HEK293 (cell line): ENCODE results near the gene LTBP1.

ENCODE experiments used
- ZBTB7A ChIP-seq: fragments of 450-650 bp; formaldehyde crosslinking; IDR thresholded peaks from 2 replicates; pipeline ENCODE4 v1.5.1; 2016; ENCODE audit warnings: low read depth, missing biosample characterization, missing genetic modification characterization
- ZNF114 ChIP-seq: fragments of 450-650 bp; formaldehyde crosslinking; IDR thresholded peaks from 2 replicates; pipeline ENCODE4 v1.5.0; 2017; ENCODE audit warnings: missing biosample characterization, missing genetic modification characterization
- ZNF16 ChIP-seq: fragments of 450-650 bp; formaldehyde crosslinking; IDR thresholded peaks from 2 replicates; pipeline ENCODE4 v1.5.1; 2016; ENCODE audit warnings: low read depth, missing biosample characterization, missing genetic modification characterization
- ZNF302 ChIP-seq: fragments of 450-650 bp; formaldehyde crosslinking; IDR thresholded peaks from 2 replicates; pipeline ENCODE4 v1.5.1; 2016; ENCODE audit warnings: missing biosample characterization, missing genetic modification characterization, low read depth
- ZNF335 ChIP-seq: fragments of 450-650 bp; formaldehyde crosslinking; conservative IDR thresholded peaks from 2 replicates; pipeline ENCODE4 v1.5.1; 2016; ENCODE audit warnings: missing biosample characterization, missing genetic modification characterization
- ZNF354C ChIP-seq: fragments of 450-650 bp; formaldehyde crosslinking; IDR thresholded peaks from 2 replicates; pipeline ENCODE4 v1.5.1; 2016; ENCODE audit warnings: missing biosample characterization, missing genetic modification characterization, low read depth, borderline replicate concordance
- ZNF473 ChIP-seq: fragments of 450-650 bp; formaldehyde crosslinking; IDR thresholded peaks from 2 replicates; pipeline ENCODE4 v1.5.1; 2017; ENCODE audit warnings: missing biosample characterization, missing genetic modification characterization
- ZNF777 ChIP-seq: fragments of 450-650 bp; formaldehyde crosslinking; IDR thresholded peaks from 2 replicates; pipeline ENCODE4 v1.5.1; 2017; ENCODE audit warnings: missing biosample characterization, missing genetic modification characterization, borderline replicate concordance
- TF ChIP-seq, protein P1 (sequence below): fragments of 450-650 bp; formaldehyde crosslinking; IDR thresholded peaks from 2 replicates; pipeline ENCODE4 v1.5.1; 2016; ENCODE audit warnings: missing biosample characterization, missing genetic modification characterization
- TF ChIP-seq, protein P2 (sequence below): fragments of 450-650 bp; formaldehyde crosslinking; IDR thresholded peaks from 2 replicates; pipeline ENCODE4 v1.5.1; 2016; ENCODE audit warnings: missing biosample characterization, missing genetic modification characterization, low read depth
- TF ChIP-seq, protein P3 (sequence below): fragments of 450-650 bp; formaldehyde crosslinking; IDR thresholded peaks from 2 replicates; pipeline ENCODE4 v1.5.1; 2016; ENCODE audit warnings: missing biosample characterization, missing genetic modification characterization
- TF ChIP-seq, protein P4 (sequence below): fragments of 450-650 bp; formaldehyde crosslinking; IDR thresholded peaks from 2 replicates; pipeline ENCODE4; 2016; ENCODE audit warnings: missing biosample characterization, missing genetic modification characterization
- TF ChIP-seq, protein P5 (sequence below): fragments of 450-650 bp; formaldehyde crosslinking; optimal IDR thresholded peaks from 2 replicates; pipeline ENCODE3; 2016; ENCODE audit warnings: missing biosample characterization, mild to moderate bottlenecking, missing genetic modification characterization

DNA sequence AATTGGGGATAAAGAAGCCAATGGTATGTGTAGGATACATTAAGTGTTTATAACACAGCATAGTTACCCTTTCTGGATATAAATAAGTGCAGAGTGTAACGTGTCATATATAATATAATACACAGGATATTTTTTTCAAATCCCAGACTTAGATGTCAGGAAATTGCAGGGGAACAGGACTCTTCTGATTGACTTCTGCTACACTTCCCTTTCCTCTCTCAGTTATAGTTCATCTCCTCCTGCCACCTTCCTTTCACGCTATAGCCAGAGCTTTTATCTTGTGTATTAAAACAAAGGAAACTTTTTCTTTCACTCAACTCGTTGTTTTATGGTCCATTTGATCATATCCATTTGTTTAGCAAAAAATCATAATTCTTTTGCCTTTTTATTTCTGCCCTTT, 371.7 kb downstream of the LTBP1 start:
- TF ChIP-seq, protein P1, sequence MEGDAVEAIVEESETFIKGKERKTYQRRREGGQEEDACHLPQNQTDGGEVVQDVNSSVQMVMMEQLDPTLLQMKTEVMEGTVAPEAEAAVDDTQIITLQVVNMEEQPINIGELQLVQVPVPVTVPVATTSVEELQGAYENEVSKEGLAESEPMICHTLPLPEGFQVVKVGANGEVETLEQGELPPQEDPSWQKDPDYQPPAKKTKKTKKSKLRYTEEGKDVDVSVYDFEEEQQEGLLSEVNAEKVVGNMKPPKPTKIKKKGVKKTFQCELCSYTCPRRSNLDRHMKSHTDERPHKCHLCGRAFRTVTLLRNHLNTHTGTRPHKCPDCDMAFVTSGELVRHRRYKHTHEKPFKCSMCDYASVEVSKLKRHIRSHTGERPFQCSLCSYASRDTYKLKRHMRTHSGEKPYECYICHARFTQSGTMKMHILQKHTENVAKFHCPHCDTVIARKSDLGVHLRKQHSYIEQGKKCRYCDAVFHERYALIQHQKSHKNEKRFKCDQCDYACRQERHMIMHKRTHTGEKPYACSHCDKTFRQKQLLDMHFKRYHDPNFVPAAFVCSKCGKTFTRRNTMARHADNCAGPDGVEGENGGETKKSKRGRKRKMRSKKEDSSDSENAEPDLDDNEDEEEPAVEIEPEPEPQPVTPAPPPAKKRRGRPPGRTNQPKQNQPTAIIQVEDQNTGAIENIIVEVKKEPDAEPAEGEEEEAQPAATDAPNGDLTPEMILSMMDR (tag by site-specific recombination): no peak
- no peak for TF ChIP-seq ZBTB7A
- TF ChIP-seq ZNF354C (tag by site-specific recombination): no peak
- TF ChIP-seq, protein P2, sequence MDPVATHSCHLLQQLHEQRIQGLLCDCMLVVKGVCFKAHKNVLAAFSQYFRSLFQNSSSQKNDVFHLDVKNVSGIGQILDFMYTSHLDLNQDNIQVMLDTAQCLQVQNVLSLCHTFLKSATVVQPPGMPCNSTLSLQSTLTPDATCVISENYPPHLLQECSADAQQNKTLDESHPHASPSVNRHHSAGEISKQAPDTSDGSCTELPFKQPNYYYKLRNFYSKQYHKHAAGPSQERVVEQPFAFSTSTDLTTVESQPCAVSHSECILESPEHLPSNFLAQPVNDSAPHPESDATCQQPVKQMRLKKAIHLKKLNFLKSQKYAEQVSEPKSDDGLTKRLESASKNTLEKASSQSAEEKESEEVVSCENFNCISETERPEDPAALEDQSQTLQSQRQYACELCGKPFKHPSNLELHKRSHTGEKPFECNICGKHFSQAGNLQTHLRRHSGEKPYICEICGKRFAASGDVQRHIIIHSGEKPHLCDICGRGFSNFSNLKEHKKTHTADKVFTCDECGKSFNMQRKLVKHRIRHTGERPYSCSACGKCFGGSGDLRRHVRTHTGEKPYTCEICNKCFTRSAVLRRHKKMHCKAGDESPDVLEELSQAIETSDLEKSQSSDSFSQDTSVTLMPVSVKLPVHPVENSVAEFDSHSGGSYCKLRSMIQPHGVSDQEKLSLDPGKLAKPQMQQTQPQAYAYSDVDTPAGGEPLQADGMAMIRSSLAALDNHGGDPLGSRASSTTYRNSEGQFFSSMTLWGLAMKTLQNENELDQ (tag by site-specific recombination): no peak
- TF ChIP-seq, protein P3, sequence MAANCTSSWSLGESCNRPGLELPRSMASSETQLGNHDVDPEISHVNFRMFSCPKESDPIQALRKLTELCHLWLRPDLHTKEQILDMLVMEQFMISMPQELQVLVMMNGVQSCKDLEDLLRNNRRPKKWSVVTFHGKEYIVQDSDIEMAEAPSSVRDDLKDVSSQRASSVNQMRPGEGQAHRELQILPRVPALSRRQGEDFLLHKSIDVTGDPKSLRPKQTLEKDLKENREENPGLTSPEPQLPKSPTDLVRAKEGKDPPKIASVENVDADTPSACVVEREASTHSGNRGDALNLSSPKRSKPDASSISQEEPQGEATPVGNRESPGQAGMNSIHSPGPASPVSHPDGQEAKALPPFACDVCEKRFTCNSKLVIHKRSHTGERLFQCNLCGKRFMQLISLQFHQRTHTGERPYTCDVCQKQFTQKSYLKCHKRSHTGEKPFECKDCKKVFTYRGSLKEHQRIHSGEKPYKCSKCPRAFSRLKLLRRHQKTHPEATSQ (tag by site-specific recombination): no peak
- no peak for TF ChIP-seq ZNF302 (tag by site-specific recombination)
- no peak for TF ChIP-seq ZNF777 (tag by site-specific recombination)
- TF ChIP-seq, protein P4, sequence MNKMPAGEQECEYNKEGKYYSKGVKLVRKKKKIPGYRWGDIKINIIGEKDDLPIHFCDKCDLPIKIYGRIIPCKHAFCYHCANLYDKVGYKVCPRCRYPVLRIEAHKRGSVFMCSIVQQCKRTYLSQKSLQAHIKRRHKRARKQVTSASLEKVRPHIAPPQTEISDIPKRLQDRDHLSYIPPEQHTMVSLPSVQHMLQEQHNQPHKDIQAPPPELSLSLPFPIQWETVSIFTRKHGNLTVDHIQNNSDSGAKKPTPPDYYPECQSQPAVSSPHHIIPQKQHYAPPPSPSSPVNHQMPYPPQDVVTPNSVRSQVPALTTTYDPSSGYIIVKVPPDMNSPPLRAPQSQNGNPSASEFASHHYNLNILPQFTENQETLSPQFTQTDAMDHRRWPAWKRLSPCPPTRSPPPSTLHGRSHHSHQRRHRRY: no peak
- no peak for TF ChIP-seq ZNF473 (tag by site-specific recombination)
- no peak for TF ChIP-seq ZNF335
- TF ChIP-seq, protein P5, sequence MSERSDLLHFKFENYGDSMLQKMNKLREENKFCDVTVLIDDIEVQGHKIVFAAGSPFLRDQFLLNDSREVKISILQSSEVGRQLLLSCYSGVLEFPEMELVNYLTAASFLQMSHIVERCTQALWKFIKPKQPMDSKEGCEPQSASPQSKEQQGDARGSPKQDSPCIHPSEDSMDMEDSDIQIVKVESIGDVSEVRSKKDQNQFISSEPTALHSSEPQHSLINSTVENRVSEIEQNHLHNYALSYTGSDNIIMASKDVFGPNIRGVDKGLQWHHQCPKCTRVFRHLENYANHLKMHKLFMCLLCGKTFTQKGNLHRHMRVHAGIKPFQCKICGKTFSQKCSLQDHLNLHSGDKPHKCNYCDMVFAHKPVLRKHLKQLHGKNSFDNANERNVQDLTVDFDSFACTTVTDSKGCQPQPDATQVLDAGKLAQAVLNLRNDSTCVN (tag by site-specific recombination): no peak
- no peak for TF ChIP-seq ZNF16
- no peak for TF ChIP-seq ZNF114
